Adrenal gland (tissue), 12 donors: Measurements from ENCODE around the gene GPR75. TPM values are rescaled to one million over a fixed set of nuclear protein-coding genes. Genes with fewer than 3 reads are reported as not detected.
A peak's percentile ranks its signal among the peaks of the same experiment; 100 is the strongest.

Experiments
- DNase-seq, 7 donors: peaks; one replicate each; pipeline ENCODE4 v3.0.0-alpha.2; 2019 to 2020
- H3K27ac ChIP-seq, 5 donors: fragments of 200-600 bp; sonication (generic) in 4 of 5; 1 replicate in 3 of 5; 2 replicates in 2 of 5; pipeline versions ENCODE4 v1.5.1 to v1.8.0; 2016 to 2020; ENCODE audit warnings: mild to moderate bottlenecking in 1 of 5
- H3K27me3 ChIP-seq: fragments of 200-600 bp; 2 replicates; pipeline ENCODE4 v1.8.0; 2021
- H3K36me3 ChIP-seq, 2 donors: fragments of 200-600 bp; replicated peaks in 1 of 2; 1 replicate in 1 of 2; 2 replicates in 1 of 2; pipeline versions ENCODE4 v1.5.1 to v1.8.0; 2018 to 2022
- H3K4me1 ChIP-seq, 2 donors: fragments of 200-600 bp; replicated peaks in 1 of 2; 1 replicate in 1 of 2; 2 replicates in 1 of 2; pipeline versions ENCODE4 v1.5.1 to v1.8.0; 2018 to 2021
- H3K4me3 ChIP-seq, 4 donors: fragments of 200-600 bp; sonication (generic) in 3 of 4; one replicate each; pipeline ENCODE4 v1.5.1; 2016 to 2018
- H3K9me3 ChIP-seq, 3 donors: fragments of 200-600 bp; sonication (generic) in 1 of 3; replicated peaks in 1 of 3; 1 replicate in 2 of 3; 2 replicates in 1 of 3; pipeline versions ENCODE4 v1.5.1 to v1.8.0; 2016 to 2021
- POLR2A ChIP-seq, 2 donors: fragments of 450-650 bp; IDR thresholded peaks; one replicate each; pipeline ENCODE4 v1.6.1; 2017; ENCODE audit warnings: antibody characterized with exemption in 2 of 2, mild to moderate bottlenecking in 2 of 2, moderate library complexity in 1 of 2
- WGBS, 4 donors: extraction: QIAGEN DNeasy Blood & Tissue Kit in 2 of 4; methylation state at CpG; one replicate each; pipeline versions ENCODE4 v1.1.5 to v1.1.7; 2013 to 2017; 5-methylcytosine and 5-hydroxymethylcytosine counted together
- intact Hi-C, 2 donors: fragments of 100-400 bp; cut with DNase I; formaldehyde crosslinking; loops; one replicate each; pipeline versions ENCODE4 v1.14.1 to v1.15.0; 2022 to 2023
- polyA plus RNA-seq, 3 donors: library from polyadenylated mRNA; stranded (reverse); fragments of 200-250 nt in 2 of 3; fragments of 350-450 nt in 1 of 3; fragmentation: Illumina TruSeq in 1 of 3; extraction: RNeasy Lipid Tissue Mini Kit (QIAGEN cat#74804) in 1 of 3; gene quantifications; one replicate each; pipeline ENCODE4 v1.2.3, GENCODE V29; 2013 to 2014
- total RNA-seq, 9 donors: library from RNA; depleted of rRNA in 4 of 9; stranded (reverse); fragments of >200 nt in 4 of 9; fragments of 120-200 nt in 1 of 9; fragmentation: NEBNext Ultra II Directional in 1 of 9; extraction: Animal tissue kit (Norgen Biotek cat#: 25700) in 1 of 9; gene quantifications; one replicate each; pipeline versions ENCODE4 v1.1.0 to v1.2.4, GENCODE V29; 2013 to 2023
- TF ChIP-seq, protein P1 (sequence below), 6 experiments: fragments of 450-650 bp in 4 of 6; fragments of 200-600 bp in 2 of 6; sonication (generic) in 1 of 6; IDR thresholded peaks; 1 replicate in 5 of 6; 2 replicates in 1 of 6; pipeline versions ENCODE4 v1.5.1 to v1.8.0; 2016 to 2021; ENCODE audit warnings: antibody characterized with exemption in 6 of 6, mild to moderate bottlenecking in 2 of 6, moderate library complexity in 1 of 6
- donor health status: healthy with polysubstance abuse.
- donor health status: Bipolar disorder and iron deficiency.
- donor health status: DM: yes; HTN: yes; CAD: no.
- donor health status: DM: no; HTN: no; CAD: no.
- donor health status: DM: no; HTN: no; CAD: no.
- donor health status: DM: yes; HTN: yes; CAD: no.

The GPR75 gene
- total and polyA plus RNA-seq, 12 donors = 0.47 to 9.0 (median 4.0) TPM

- Histone ChIP-seq H3K9me3 (no peaks in the 10 kb centered on the region), H3K27ac (no peak overlapping the region), H3K4me1 (peaks cover 11 to 16% of the 10 kb centered on the region in 2 donors), H3K36me3 (no peaks in the 10 kb centered on the region), H3K4me3 (no peak overlapping the region), H3K27me3 (no peaks in the 10 kb centered on the region)
- DNase-seq = no peak
- intact Hi-C loops = no loop called here
- TF ChIP-seq, protein P1, sequence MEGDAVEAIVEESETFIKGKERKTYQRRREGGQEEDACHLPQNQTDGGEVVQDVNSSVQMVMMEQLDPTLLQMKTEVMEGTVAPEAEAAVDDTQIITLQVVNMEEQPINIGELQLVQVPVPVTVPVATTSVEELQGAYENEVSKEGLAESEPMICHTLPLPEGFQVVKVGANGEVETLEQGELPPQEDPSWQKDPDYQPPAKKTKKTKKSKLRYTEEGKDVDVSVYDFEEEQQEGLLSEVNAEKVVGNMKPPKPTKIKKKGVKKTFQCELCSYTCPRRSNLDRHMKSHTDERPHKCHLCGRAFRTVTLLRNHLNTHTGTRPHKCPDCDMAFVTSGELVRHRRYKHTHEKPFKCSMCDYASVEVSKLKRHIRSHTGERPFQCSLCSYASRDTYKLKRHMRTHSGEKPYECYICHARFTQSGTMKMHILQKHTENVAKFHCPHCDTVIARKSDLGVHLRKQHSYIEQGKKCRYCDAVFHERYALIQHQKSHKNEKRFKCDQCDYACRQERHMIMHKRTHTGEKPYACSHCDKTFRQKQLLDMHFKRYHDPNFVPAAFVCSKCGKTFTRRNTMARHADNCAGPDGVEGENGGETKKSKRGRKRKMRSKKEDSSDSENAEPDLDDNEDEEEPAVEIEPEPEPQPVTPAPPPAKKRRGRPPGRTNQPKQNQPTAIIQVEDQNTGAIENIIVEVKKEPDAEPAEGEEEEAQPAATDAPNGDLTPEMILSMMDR (IDR thresholded peaks at IDR 0.05) = no peak
- no peak for TF ChIP-seq POLR2A (IDR thresholded peaks at IDR 0.05)
- WGBS, 4 donors = 83 to 85% (median 83%) methylated on average over 11 of the region's 11 CpGs
Observed at GRCh38 chr2:53829273-53829979, 30.3 kb downstream of the GPR75 start.

GRCh38 chr2:53828331-53828730 lies 31.4 kb downstream of the GPR75 start:
- TF ChIP-seq POLR2A (IDR thresholded peaks at IDR 0.05) = no peak
- TF ChIP-seq, protein P1 (IDR thresholded peaks at IDR 0.05) = no peak
- H3K36me3 ChIP-seq = no peaks in the 10 kb centered on the region
- WGBS, 4 donors = 83 to 98% (median 93%) methylated on average over 3 to 4 of the region's 4 CpGs
- no peaks in the 10 kb centered on the region for H3K9me3 ChIP-seq
- H3K4me1 ChIP-seq = peaks cover 11 to 16% of the 10 kb centered on the region in 2 donors
- H3K27ac ChIP-seq = peak overlapping the region in 1 of 5 donors; percentile 11
- no peaks in the 10 kb centered on the region for H3K27me3 ChIP-seq
- intact Hi-C loops = no loop called here
- DNase-seq = no peak
- no peak overlapping the region for H3K4me3 ChIP-seq

- Histone ChIP-seq H3K27me3 (no peaks in the 10 kb centered on the region), H3K9me3 (no peaks in the 10 kb centered on the region), H3K27ac (peak overlapping the region in 2 of 5 donors; percentile 42 to 52), H3K4me3 (no peak overlapping the region), H3K36me3 (no peaks in the 10 kb centered on the region), H3K4me1 (peaks cover 11 to 16% of the 10 kb centered on the region in 2 donors)
- TF ChIP-seq, protein P1 (IDR thresholded peaks at IDR 0.05) = no peak
- no peak for TF ChIP-seq POLR2A (IDR thresholded peaks at IDR 0.05)
- intact Hi-C loops = no loop called here
- WGBS, 4 donors = 84 to 92% (median 89%) methylated on average over 3 of the region's 3 CpGs
- DNase-seq = no peak
Observed at GRCh38 chr2:53827398-53828175, 32.2 kb downstream of the GPR75 start.

DNA sequence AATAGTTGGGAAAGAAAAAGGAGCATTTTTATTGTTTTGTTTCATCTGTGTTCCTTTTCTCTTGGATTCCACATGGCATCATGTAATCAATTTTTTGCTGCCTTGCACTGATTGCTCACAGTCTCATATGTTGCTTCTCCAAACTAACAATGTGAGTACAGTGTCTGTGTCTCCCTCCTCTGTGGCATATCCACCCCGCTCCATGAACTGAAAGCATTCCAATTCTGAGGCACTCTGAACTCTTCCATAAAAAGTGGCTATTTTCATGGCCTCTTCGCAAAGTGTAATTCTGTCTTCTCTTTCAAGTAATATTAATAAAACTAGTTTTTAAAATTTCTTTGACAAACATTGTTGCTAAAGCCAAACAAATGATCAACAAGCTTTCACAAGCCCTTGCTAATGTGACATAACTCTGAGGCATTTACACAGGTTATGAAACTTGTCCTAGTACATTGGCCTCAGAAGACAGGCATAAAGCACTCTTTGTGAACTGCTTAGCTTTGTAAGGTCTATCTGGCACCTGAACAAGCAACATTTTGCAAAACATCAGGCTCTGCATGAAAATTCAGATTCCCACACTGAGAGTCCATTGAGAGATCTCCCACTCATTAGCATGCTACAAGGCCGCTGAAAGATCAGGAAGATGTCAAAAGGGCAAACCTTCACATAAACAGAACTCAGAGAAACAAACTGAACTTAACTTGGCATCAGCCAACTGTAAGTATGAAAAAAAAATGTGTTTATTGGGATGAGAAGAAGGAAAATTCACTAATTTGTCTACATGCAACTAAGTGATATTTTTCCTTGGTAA lies 33.0 kb downstream of the GPR75 start:
- WGBS, 4 donors = 49 to 61% (median 55%) methylated on average over 2 to 3 of the region's 3 CpGs

More for the DNA sequence above, 33.0 kb downstream of the GPR75 start:
- Histone ChIP-seq H3K4me1 (peaks cover 11 to 16% of the 10 kb centered on the region in 2 donors), H3K9me3 (no peaks in the 10 kb centered on the region), H3K4me3 (no peak overlapping the region), H3K27me3 (no peaks in the 10 kb centered on the region), H3K27ac (peak overlapping the region in 2 of 5 donors; percentile 42 to 52), H3K36me3 (no peaks in the 10 kb centered on the region)
- intact Hi-C loops = no loop called here
- TF ChIP-seq, protein P1 (IDR thresholded peaks at IDR 0.05) = no peak
- no peak for TF ChIP-seq POLR2A (IDR thresholded peaks at IDR 0.05)
- peak in 1 of 7 donors; percentile 32 for DNase-seq
